Pulmonary artery endothelial cell (primary cell): ENCODE data around the gene SNCAIP. TPM values are rescaled to one million over a fixed set of nuclear protein-coding genes. Genes with fewer than 3 reads are reported as not detected.
"Not testable (repeated sequence)": the region's sequence is repeated elsewhere in the genome, so short reads cannot be mapped to it uniquely, and the experiment has no call there.

ENCODE experiments used
- DNase-seq: peaks from one replicate; pipeline ENCODE4 v3.0.0-alpha.2; 2011; ENCODE audit warnings: low read depth, low spot score
- total RNA-seq: library from RNA; depleted of rRNA; stranded (reverse); fragments of >200 nt; gene quantifications from 2 replicates; pipeline ENCODE4 v1.2.3, GENCODE V29; 2014

The SNCAIP gene
- total RNA-seq, 1 donor from 2014 or later: 8.9 TPM

DNA sequence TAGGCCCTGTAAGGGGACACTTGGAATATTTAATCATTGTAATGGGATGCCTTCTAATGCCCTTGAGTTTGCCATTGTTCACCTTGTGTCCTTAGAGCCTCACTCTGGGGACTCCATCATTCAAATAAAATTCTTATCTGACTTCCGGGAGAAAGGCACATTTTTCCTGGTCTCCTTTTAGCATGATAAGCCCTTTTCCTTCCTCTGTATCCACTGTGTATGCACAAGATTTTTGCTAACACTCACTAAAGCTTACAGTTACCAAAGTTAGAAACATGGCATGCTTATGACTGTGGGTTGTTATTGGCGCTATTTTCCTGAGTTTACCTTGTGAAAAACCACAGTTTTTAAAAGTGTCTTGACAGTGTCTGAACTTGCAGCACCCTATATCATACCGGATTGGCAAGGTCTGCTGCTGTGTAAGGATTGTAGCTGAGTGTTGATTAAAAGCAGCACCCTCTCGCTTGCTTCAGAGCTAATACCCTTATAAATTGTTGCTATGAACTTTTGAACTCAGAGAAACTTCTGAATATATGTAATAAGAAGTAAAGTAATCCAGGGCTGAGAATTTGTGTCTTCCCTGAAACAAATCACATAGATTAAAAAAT lies 46.4 kb downstream of the SNCAIP start:
- DNase-seq: no peak

DNA sequence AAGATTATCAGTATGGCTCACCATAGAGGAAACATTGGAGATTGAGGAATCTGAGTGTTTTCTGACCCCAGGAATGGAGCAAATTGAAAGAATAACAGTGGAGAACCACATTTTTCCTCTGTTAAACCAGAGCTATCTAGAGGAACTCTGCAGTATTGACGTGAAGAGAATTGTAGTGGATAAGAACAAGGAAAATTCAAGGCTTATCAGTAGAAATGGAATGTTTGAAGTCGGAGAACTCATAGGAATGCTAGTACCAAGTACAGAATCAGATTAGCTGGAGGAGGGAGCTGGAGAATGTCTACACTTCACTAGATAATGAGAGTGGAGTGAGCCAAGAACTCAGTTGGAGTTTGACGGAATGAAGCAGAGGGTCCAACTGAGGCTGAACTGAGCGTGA lies 50.3 kb downstream of the SNCAIP start:
- no peak for DNase-seq

DNA sequence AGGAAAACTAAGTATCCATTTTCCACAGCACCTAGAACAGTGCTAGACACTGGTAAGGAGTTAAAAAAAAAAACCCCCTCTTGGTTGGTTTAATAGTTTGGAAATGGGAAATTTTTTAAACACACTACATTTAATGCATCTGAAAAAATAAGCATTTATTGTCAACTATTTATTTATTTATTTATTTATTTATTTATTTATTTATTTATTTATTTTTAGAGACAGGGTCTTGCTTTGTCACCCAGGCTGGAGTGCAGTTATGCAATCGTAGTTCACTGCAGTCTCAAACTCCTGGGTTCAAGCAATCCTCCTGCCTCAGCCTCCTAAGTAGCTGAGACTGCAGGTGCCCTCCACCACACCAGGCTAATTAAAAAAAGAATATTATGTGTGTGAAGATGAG lies 51.6 kb downstream of the SNCAIP start:
- DNase-seq: no peak

GRCh38 chr5:122366501-122366900 lies 54.5 kb downstream of the SNCAIP start:
- no peak for DNase-seq

DNA sequence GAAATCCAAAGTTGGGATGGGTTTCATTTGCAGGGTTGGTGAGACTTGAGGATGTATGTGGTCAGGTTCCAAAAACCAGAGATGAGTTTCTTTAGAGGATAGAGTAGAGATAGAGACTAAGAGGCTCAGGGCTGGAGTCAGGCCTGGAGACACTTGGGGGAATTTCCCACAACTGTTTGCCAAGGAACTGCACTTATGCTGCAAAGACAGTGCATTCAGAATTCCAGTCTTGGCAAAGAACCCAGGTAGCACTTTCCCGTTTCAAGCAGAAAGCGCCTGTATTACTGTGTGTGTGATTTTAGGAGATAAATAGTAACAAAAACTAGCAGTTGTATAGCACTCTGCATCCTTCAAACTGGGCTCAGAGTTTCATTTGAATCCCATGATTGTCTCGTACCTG lies 55.4 kb downstream of the SNCAIP start:
- no peak for DNase-seq

DNA sequence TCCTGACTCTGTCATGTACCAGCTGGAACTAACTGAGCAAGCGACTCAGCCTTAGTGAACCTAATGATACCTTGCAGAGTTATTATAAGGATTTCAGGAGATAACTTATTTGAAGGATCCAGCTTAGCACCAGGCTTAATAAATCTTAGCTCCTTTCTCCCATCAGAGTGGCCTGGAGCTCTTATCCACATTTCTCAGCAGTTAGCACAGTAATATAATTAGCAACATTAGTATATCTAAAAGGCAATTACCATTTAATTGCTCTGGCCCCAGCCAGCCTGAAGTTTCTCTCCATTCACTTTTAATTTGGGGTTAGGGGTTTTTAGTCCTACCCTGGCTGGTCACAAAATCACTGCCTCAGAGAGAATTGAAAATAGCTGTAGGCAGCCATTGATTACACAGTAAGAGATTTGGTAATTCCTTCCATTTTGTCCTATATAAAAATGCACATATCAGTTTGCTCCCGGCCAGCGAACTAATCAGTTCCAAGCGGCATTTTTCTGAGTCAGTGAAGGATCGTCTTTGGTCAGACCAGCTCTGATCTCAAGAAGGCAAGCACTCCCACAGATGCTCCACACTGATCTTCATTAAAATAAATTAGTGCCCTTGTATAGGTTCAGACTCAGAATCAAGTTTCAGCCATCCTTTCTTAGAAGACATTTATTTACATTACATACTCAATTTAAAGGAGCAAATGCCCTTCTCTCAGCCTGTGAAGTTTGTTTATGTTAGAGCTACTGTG lies 56.6 kb downstream of the SNCAIP start:
- DNase-seq: no peak

DNA sequence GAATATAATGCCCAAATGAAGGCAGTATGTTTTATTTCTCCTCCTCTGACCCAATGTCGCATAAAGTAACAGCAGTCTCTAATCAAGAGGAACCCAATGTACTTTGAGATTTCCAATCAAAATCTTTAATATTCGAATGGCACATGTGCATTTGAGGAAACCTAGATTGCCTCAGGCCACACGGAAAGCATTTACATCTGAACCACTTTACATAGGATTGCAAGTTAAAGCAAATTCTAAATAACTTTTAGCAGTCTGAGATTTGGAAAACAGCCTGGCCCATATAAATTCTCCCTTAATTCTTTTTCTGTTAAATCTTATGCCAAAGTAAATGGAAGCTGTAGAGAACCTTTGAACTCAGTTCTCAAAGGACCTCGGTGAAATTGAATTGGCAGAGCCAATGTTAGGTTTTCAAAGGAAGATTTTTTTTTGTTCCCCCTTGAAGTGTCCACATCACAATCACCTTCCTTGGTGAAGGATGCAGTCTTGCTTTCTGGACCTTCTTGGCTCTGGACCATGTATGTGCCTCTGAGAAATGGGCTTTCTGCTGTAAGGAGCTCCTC lies 57.3 kb downstream of the SNCAIP start:
- DNase-seq: no peak

GRCh38 chr5:122371511-122372151 lies 59.6 kb downstream of the SNCAIP start:
- DNase-seq: no peak

GRCh38 chr5:122374110-122374509 lies 62.1 kb downstream of the SNCAIP start:
- no peak for DNase-seq

DNA sequence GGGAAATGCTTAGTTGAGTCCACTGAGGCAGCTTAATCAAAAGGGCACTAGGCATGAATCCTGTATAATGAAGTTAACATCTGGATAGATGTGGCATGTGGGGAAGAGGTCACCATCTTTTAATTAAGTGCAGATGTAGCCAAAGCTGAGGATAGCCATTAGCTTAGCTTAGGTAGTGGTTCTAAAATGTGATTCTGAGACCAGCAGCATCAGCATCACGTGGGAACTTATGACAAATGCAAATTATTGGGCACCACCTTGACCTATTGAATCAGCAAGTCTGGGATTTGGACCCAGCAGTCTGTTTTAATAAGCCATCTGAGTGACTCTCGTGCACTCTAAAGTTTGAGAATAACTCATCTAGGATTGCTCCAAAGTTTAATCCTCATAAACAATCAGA lies 63.8 kb downstream of the SNCAIP start:
- DNase-seq: no peak

DNA sequence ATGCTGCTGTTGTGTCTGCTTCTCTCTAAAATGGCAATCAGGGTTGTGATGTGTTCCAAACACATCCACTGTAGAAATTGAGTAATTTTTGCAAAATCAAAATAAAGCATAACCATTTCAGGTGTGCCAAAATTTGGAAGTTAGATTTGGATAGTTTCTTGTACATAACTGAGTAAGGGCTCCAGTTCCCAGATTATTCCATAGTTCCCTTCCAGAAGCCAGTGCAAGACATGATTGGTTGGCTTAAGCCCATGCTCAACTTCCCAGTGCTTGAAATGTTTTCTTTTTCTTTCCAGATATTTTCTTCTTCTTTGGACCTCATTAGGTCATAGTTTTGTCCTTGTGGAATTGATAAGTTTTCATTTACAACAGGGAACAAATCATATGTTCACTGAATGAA lies 64.2 kb downstream of the SNCAIP start:
- no peak for DNase-seq

- DNase-seq: no peak
These were observed 65.0 kb downstream of the SNCAIP start for GRCh38 chr5:122377026-122377425.

DNA sequence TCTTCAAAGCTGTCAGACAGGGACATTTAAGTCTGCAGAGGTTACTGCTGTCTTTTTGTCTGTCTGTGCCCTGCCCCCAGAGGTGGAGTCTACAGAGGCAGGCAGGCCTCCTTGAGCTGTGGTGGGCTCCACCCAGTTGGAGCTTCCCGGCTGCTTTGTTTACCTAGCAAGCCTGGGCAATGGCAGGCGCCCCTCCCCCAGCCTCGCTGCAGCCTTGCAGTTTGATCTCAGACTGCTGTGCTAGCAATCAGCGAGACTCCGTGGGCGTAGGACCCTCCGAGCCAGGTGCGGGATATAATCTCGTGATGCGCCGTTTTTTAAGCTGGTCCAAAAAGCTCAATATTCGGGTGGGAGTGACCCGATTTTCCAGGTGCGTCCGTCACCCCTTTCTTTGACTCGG lies 70.9 kb downstream of the SNCAIP start:
- not testable (repeated sequence) for DNase-seq

- DNase-seq: no peak
These were observed 72.8 kb downstream of the SNCAIP start for GRCh38 chr5:122384739-122385235.

- no peak for DNase-seq
These were observed 73.2 kb downstream of the SNCAIP start for GRCh38 chr5:122385286-122385685.

- DNase-seq: no peak
These were observed 73.8 kb downstream of the SNCAIP start for GRCh38 chr5:122385808-122386207.

GRCh38 chr5:122390154-122390553 lies 78.1 kb downstream of the SNCAIP start:
- no peak for DNase-seq

DNA sequence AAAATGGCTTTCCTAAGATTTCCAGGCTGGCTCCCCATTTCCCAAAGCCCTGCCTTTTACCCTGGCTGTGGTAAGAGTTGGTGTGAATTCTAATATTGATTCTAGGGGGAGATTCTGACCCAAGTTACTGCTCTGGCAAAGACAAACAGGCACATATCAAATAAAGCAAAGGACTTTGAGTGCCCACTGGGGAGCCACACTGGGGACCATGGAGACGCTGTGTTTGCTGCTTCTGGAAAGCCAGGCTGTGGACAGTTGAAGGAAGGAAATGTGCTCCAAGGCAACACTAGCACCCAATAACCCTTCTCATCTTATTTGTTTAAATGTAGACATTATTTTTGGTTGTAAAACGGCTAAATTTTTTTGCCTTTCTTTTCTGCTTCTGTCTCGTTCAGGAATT lies 78.7 kb downstream of the SNCAIP start:
- DNase-seq: no peak

GRCh38 chr5:122391621-122392020 lies 79.6 kb downstream of the SNCAIP start:
- DNase-seq: no peak

DNA sequence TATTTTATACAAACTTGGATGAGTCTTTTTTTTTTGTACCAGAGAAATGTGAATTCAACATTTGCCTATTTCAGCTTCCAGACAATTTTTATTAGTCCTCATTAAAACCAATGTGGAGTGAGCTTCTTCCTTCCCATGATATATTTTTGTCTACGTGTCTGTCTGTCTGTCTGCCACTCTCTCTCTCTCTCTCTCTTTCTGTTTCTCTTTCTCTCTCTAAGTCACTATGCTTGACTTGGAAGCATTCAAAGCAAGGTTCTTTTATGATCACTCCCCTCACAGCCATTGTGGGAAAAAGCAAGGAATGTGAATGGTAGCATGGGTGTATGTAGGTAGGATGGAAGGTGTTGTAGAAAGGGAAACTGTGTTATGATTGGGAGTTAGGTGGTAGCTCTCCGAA lies 80.2 kb downstream of the SNCAIP start:
- no peak for DNase-seq

DNA sequence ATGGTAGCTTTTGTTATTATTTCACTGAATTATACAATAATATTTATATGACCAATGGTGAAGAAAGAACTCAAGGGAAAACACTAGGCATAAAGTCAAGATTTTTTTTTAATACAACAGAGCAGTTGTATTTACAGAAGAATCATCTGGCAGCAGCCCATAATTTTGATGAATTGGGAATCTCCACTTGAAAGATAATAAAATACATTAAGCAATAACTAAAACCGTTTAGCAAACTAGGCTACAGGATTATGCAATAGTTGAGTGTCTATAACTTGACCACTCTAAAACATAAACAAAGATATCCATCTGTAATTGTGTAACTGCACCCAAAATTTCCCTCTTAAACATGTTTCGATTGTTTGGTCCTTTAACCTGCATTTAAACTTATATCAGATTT lies 80.8 kb downstream of the SNCAIP start:
- no peak for DNase-seq

DNA sequence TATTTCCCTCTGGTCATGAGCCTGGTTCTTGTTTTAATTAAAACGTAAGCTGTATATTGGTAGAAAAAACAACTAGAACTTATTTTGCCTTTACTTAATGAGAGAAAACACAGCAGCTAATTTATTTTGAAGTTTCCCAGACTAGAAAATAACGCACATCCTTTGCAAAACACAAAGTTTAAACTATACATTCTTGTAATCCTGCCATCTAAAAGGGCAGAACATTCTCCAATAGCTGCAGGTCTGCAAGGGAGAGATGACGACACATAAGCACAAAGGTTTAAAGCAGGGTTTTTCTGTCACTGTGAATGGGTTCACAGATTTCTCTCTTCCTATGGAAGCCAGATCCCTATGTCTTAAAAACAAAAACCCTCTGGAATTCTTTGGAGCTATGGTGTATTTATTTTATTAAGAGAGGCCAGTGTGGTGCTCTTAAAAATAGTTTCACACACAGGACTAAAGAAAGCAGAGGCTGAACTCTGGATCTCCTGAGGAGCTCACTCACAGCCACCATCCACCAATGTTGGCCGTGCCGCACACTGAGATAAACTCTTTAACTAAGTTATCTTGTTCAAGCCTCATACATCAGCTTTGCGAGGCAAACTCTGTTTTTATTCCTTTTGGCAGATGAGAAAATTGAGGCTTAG lies 82.4 kb downstream of the SNCAIP start:
- DNase-seq: no peak
